NCI-H446 (cell line): ENCODE data around the gene AEBP1.

Experiments used
- DNase-seq, 2 experiments: peaks; one replicate each; lab custom pipeline; 2025; lab: John Stamatoyannopoulos, UW

The AEBP1 gene

DNA sequence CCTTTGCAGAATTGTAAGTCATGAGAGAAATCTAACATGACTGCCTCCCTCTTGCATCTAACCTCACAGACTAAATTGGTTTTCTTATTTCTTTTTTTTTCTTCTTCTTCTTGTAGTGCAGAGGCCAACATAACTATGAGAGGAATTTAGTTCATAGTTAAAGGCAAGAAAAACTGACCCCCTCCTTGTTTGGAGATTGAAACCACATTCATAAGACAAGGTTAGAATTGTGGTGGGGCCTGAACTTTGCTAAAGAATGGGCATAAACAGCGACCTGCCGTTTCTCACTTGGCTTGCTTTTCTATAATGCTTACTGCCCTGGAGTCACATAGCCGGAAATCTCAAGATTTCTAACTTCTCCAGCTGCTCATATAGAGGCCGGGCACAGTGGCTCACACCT is 19.4 kb upstream of the AEBP1 start:
- no peak for DNase-seq

- no peak for DNase-seq
Observed at GRCh38 chr7:44085546-44085945, 18.6 kb upstream of the AEBP1 start.

DNA sequence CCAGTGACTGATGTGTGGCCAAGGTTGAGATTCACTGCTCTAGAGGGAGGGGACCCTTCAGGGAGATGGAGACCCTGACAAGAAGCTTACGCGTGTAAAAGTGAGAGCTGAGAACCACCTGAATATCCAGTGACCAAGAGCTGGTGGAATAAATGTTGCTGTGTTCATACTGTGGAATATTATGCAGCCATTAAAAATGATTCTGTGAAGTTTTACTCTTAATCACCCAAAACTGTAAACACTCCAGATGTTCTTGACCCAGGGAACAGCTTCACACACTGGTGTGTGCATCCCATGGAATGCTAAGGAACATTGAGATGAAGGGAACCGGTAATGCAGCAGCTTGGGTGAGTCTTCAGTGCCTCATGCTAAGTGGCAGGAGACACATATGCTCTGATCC is 17.5 kb upstream of the AEBP1 start:
- no peak for DNase-seq

GRCh38 chr7:44087911-44088838 is 16.0 kb upstream of the AEBP1 start:
- peak in 1 of 2 experiments; percentile 37 for DNase-seq

DNA sequence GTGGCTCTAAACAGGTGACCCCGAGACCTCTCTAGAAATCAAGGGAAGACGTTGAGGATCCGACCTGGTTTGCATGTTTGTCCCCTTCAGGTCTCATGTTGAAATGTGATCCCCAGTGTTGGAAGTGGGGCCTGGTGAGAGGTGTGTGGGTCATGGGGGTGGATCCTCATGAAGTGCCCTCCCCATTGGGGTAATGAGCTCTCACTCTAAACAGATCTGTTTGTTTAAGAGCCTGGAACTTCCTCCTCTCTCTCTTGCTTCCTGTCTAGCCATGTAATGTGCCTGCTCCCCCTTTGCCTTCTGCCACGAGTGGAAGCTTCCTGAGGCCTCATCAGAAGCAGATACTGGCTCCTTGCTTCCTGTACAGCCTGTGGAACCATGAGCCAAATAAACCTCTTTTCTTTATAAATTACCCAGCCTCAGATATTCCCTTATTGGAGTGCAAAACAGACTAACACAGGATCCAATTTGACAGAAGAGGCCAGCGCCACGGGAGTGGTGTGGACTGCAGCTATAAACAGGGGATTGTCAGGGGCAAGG is 11.0 kb upstream of the AEBP1 start:
- DNase-seq: no peak

DNA sequence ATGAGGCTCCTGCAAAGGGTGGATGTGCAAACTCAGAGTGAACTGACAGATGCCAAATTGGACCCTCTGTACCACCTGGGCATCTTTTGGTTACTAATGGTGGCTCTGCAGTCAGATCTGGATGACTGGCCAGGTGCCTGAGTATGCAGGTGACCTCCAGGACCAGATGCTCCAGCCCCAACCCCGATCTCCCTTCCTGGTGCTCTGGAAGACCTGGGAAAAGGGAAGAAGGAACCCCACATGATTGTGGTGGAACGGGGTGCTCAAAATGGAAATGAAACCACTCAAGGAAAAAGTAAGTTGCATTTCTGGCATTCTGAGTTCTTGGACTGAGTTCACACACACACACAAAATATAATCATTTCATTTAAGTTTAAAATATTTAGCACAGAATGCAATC is 9.8 kb upstream of the AEBP1 start:
- DNase-seq: no peak

- DNase-seq: no peak
Observed at GRCh38 chr7:44094883-44095592, 9.1 kb upstream of the AEBP1 start.

DNA sequence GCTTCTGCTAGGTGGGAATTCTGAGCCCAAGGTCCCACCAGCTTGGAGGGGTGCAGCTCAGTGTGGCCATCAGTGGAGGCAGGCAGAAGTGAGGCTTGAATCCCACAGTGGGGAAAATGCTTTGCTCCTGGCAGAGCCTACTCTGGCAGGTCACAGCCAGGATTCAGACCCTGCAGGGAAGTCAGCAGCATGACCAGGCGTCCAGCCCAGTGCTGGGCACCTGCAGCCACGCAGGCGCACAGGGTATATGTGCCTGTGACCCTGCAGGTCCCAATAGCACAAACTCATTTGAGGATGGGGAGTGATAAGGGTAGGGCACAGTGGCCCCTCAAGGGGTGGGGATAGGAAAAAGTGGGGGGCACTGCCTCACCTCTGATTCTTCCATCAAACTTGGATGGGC is 8.4 kb upstream of the AEBP1 start:
- no peak for DNase-seq

GRCh38 chr7:44096326-44096881 is 7.7 kb upstream of the AEBP1 start:
- DNase-seq: no peak

GRCh38 chr7:44097064-44097932 is 6.8 kb upstream of the AEBP1 start:
- no peak for DNase-seq

- DNase-seq: no peak
Observed at GRCh38 chr7:44098092-44099068, 5.8 kb upstream of the AEBP1 start.

DNA sequence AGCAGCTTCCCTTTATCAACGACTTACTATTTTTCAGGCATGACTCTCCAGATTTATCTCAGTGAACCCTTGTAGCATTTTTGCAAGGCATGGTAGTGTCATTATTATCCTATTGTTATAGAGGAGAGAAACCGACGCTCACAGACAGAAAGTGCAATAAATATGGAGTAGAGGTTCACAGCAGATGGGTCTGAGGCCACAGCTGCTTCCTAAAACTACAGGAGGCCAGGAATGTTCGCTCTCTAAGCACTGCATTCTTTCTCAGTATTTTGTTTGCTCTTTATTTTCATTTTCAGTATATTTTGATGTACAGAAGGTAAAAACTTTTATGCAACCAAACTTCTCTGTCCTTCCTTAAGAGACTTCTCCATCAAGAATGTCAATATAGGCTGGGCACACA is 4.5 kb upstream of the AEBP1 start:
- no peak for DNase-seq

GRCh38 chr7:44100458-44101302 is 3.5 kb upstream of the AEBP1 start:
- no peak for DNase-seq

GRCh38 chr7:44101303-44101965 is 2.7 kb upstream of the AEBP1 start:
- no peak for DNase-seq

- no peak for DNase-seq
Observed at GRCh38 chr7:44101966-44102845, 1.9 kb upstream of the AEBP1 start.

DNA sequence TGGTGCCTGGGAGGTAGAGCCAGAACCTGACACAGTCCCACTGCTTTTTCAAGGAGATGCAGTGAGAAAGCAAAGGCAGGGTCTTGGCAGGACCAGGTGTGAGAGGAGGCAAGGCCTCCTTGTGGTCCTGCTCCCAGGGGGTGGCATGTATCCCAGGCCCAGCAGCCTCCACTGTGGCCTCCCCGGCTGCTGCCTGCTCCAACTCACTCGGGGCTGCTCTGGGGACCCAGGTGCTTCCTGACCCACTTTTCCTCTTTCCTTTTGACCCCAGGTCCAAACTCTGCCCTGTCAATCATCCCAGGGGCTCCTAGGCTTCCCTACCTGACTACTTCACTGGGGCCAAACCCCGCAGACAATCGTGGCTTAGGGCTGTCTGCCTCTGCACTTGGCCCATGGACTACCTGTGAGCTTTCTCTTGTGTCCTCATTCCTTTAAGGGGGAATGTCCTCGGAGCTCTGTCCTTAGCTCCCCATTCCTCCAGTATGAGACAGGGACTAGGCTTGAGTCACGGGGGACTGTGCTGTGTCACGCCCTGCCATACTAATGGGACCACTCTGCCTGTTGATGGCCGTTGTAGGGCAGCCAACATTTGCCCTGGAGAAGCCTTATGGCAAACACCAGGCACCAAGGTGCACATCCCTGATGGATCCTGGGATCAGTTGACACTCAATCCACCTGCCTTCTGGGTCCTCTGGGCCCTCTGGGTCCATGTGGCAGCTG is 1.1 kb upstream of the AEBP1 start:
- no peak for DNase-seq

GRCh38 chr7:44103566-44103922 is 601 bp upstream of the AEBP1 start:
- DNase-seq: no peak
